PFSK-1 (cell line): ENCODE results near the gene TCF7.

Source experiments
- POLR2AphosphoS5 ChIP-seq: IDR thresholded peaks from 2 replicates; pipeline ENCODE4 v1.6.1; 2012; ENCODE audit warnings: low read depth, mild to moderate bottlenecking, control low read depth, low read length, moderate library complexity
- REST ChIP-seq, 2 experiments: IDR thresholded peaks; 2 replicates each; pipeline versions ENCODE4 v1.6.1 to v1.8.0; 2011 to 2012; ENCODE audit warnings: low read depth in 2 of 2, low read length in 2 of 2, control low read depth in 1 of 2, inconsistent platforms in 1 of 2, mild to moderate bottlenecking in 1 of 2, moderate library complexity in 1 of 2; ENCODE audit not compliant: insufficient read depth in 1 of 2
- TAF1 ChIP-seq: IDR thresholded peaks from 2 replicates; pipeline ENCODE4 v1.6.1; 2012; ENCODE audit warnings: low read length, control low read depth, borderline replicate concordance; ENCODE audit not compliant: insufficient read depth

GRCh38 chr5:134175921-134176510, 61.5 kb downstream of the TCF7 start:
- TF ChIP-seq REST (IDR thresholded peaks at IDR 0.05; ENCODE audit: insufficient read depth in 1 of 2, low read depth in 2 of 2, low read length in 2 of 2) (no peak), POLR2AphosphoS5 (no peak), TAF1 (no peak)
